ENCODE measurements around the gene ZNF425.

GRCh38 chr7:149150981-149151380 lies 24.9 kb upstream of the ZNF425 start:
- no peak for TF ChIP-seq FOXA1 (IDR thresholded peaks at IDR 0.05)
- TF ChIP-seq FOXM1 (IDR thresholded peaks at IDR 0.05; ENCODE audit: borderline replicate concordance) = no peak
- TF ChIP-seq SUZ12 (IDR thresholded peaks at IDR 0.05) = no peak
- no peak for TF ChIP-seq NFRKB (IDR thresholded peaks at IDR 0.05)
- TF ChIP-seq FOXK2 (IDR thresholded peaks at IDR 0.05) = no peak
- no peak for TF ChIP-seq BHLHE40 (IDR thresholded peaks at IDR 0.05; ENCODE audit: borderline replicate concordance)
- TF ChIP-seq HDGF (IDR thresholded peaks at IDR 0.05; ENCODE audit: borderline replicate concordance) = no peak
- no peak for TF ChIP-seq TARDBP (IDR thresholded peaks at IDR 0.05)
- TF ChIP-seq LEF1 (IDR thresholded peaks at IDR 0.05; ENCODE audit: borderline replicate concordance) = no peak
- no peak for TF ChIP-seq SP1 (IDR thresholded peaks at IDR 0.05)

Measured in HEK293T (cell line).